B cell (primary cell): Measurements from ENCODE around the gene TRNP1. TPM values are rescaled to one million over a fixed set of nuclear protein-coding genes. Genes with fewer than 3 reads are reported as not detected.

Experiments used
- ATAC-seq: fragments of 200-7000 bp; cut with Tn5 transposase; one replicate; pipeline ENCODE4 v1.10.0; 2021; ENCODE audit warnings: low read depth, mild to moderate bottlenecking, moderate number of reproducible peaks, moderate library complexity
- CTCF ChIA-PET: fragments of 350-600 bp; sonication (Branson Sonifier 250); formaldehyde crosslinking; loops from one replicate; lab custom pipeline; 2021; ENCODE audit warnings: antibody characterized with exemption, inconsistent platforms; lab: Charles Lee
- POLR2A ChIA-PET: fragments of 350-600 bp; sonication (Branson Sonifier 250); formaldehyde crosslinking; loops from one replicate; lab custom pipeline; 2021; ENCODE audit warnings: antibody characterized with exemption; lab: Charles Lee
- DNase-seq: peaks from one replicate; pipeline ENCODE4 v3.0.0; 2013
- H2AFZ ChIP-seq: 2 replicates; pipeline ENCODE4 v1.6.1; 2012; ENCODE audit warnings: mild to moderate bottlenecking, low read depth, low read length; ENCODE audit not compliant: insufficient read depth, poor library complexity, severe bottlenecking
- H3K27ac ChIP-seq, 2 donors: 1 replicate in 1 of 2; 2 replicates in 1 of 2; pipeline ENCODE4 v1.5.1; 2012 to 2013; ENCODE audit warnings: low read length in 2 of 2, mild to moderate bottlenecking in 2 of 2, moderate library complexity in 1 of 2
- H3K27me3 ChIP-seq, 4 experiments: fragments of 200-600 bp in 1 of 4; sonication (generic) in 1 of 4; replicated peaks in 1 of 4; 1 replicate in 2 of 4; 2 replicates in 2 of 4; pipeline versions ENCODE4 v1.6.1 to v1.7.0; 2013 to 2016; ENCODE audit warnings: low read length in 3 of 4, mild to moderate bottlenecking in 2 of 4, mixed read lengths in 1 of 4, moderate library complexity in 1 of 4; ENCODE audit not compliant: insufficient read depth in 4 of 4, control insufficient read depth in 3 of 4; ENCODE audit errors: control extremely low read depth in 1 of 4
- H3K36me3 ChIP-seq, 2 experiments: replicated peaks in 1 of 2; 1 replicate in 1 of 2; 2 replicates in 1 of 2; pipeline versions ENCODE4 v1.6.1 to v1.7.1; 2013; ENCODE audit warnings: low read length in 1 of 2; ENCODE audit not compliant: insufficient read depth in 2 of 2, control insufficient read depth in 1 of 2; ENCODE audit errors: control extremely low read depth in 1 of 2, extremely low read depth in 1 of 2
- H3K4me1 ChIP-seq, 2 donors: fragments of 200-600 bp in 1 of 2; sonication (generic) in 1 of 2; 1 replicate in 1 of 2; 2 replicates in 1 of 2; pipeline versions ENCODE4 v1.5.1 to v1.6.1; 2013 to 2017; ENCODE audit warnings: low read length in 2 of 2; ENCODE audit not compliant: control insufficient read depth in 2 of 2, insufficient read depth in 2 of 2
- H3K4me2 ChIP-seq: replicated peaks from 2 replicates; pipeline ENCODE3; 2012; ENCODE audit warnings: mild to moderate bottlenecking, low read depth, low read length; ENCODE audit not compliant: poor library complexity, severe bottlenecking
- H3K4me3 ChIP-seq, 5 experiments: fragments of 200-600 bp in 1 of 5; sonication (generic) in 1 of 5; 1 replicate in 3 of 5; 2 replicates in 2 of 5; pipeline versions ENCODE4 v1.5.1 to v1.7.0; 2011 to 2016; ENCODE audit warnings: low read length in 4 of 5, mild to moderate bottlenecking in 4 of 5, low read depth in 2 of 5, control low read depth in 1 of 5, moderate library complexity in 1 of 5; ENCODE audit not compliant: insufficient read depth in 1 of 5; ENCODE audit errors: control extremely low read depth in 1 of 5, extremely low read depth in 1 of 5
- H3K79me2 ChIP-seq: fragments of 200-600 bp; sonication (generic); one replicate; pipeline ENCODE4 v1.6.0; 2016; ENCODE audit warnings: low read length; ENCODE audit not compliant: control insufficient read depth, insufficient read depth
- H3K9ac ChIP-seq: fragments of 200-600 bp; sonication (generic); 2 replicates; pipeline ENCODE4 v1.6.1; 2017; ENCODE audit warnings: mild to moderate bottlenecking, low read length, moderate library complexity
- H3K9me3 ChIP-seq, 3 donors: one replicate each; pipeline versions ENCODE4 v1.6.1 to v1.7.1; 2013; ENCODE audit warnings: low read length in 2 of 3; ENCODE audit not compliant: control insufficient read depth in 2 of 3, insufficient read depth in 1 of 3; ENCODE audit errors: control extremely low read depth in 1 of 3
- H4K20me1 ChIP-seq: 2 replicates; pipeline ENCODE4 v1.6.0; 2012; ENCODE audit warnings: mild to moderate bottlenecking, low read length; ENCODE audit not compliant: insufficient read depth, control insufficient read depth, poor library complexity, severe bottlenecking
- H3K27ac Mint-ChIP-seq: one replicate; pipeline ENCODE4 v1.8.0; 2021; ENCODE audit warnings: mixed read lengths
- H3K27me3 Mint-ChIP-seq: one replicate; pipeline ENCODE4 v1.8.0; 2021; ENCODE audit warnings: mixed read lengths
- H3K4me1 Mint-ChIP-seq: one replicate; pipeline ENCODE4 v1.8.0; 2021; ENCODE audit warnings: mixed read lengths
- H3K4me3 Mint-ChIP-seq: one replicate; pipeline ENCODE4 v1.8.0; 2021; ENCODE audit warnings: mixed read lengths
- H3K9me3 Mint-ChIP-seq: one replicate; pipeline ENCODE4 v1.8.0; 2022; ENCODE audit warnings: mixed read lengths; ENCODE audit not compliant: insufficient read depth
- CTCF ChIP-seq: fragments of 200-600 bp; IDR thresholded peaks from one replicate; pipeline ENCODE4 v1.8.0; 2022; ENCODE audit warnings: antibody characterized with exemption, mild to moderate bottlenecking
- EZH2 ChIP-seq: IDR thresholded peaks from 2 replicates; pipeline ENCODE4 v1.6.1; 2012; ENCODE audit warnings: borderline replicate concordance, low read depth, mild to moderate bottlenecking, moderate library complexity, low read length; ENCODE audit not compliant: insufficient read depth, poor library complexity, severe bottlenecking
- WGBS: methylation state at CpG from one replicate; pipeline ENCODE4 v1.1.5; 2013; ENCODE audit warnings: missing lambda C conversion rate; ENCODE audit not compliant: insufficient coverage; 5-methylcytosine and 5-hydroxymethylcytosine counted together
- intact Hi-C: fragments of 100-400 bp; cut with micrococcal nuclease; formaldehyde crosslinking; loops from one replicate; pipeline ENCODE4 v1.10.0; 2022
- polyA plus RNA-seq: library from polyadenylated mRNA; depleted of rRNA; stranded (reverse); fragments of >200 nt; gene quantifications from 2 replicates; pipeline ENCODE4 v1.2.3, GENCODE V29; 2012
- total RNA-seq, 2 donors: library from RNA; stranded (reverse); fragments of 120-200 nt in 1 of 2; gene quantifications; 1 replicate in 1 of 2; 2 replicates in 1 of 2; pipeline versions ENCODE4 v1.2.3 to v1.2.4, GENCODE V29; 2013 to 2022

The TRNP1 gene
- total and polyA plus RNA-seq, 2 donors (not counting 1 experiment from before 2014, with no cell fraction given), result 0.54 to 2.3 TPM

- no peak for TF ChIP-seq CTCF
- TF ChIP-seq EZH2, result no peak
- H3K27me3 ChIP-seq, result peaks cover 0 to 14% (median 9%) of the 10 kb centered on the region in 4 experiments
- no peaks in the 10 kb centered on the region for H4K20me1 ChIP-seq
- no peak for ATAC-seq
- H3K9ac ChIP-seq, result no peak overlapping the region
- H3K79me2 ChIP-seq, result no peaks in the 10 kb centered on the region
- Mint-ChIP-seq H3K4me3 (peak overlapping the region; percentile 16), H3K4me1 (peaks cover 26% of the 10 kb centered on the region), H3K9me3 (no peaks in the 10 kb centered on the region), H3K27me3 (peaks cover 12% of the 10 kb centered on the region), H3K27ac (peak overlapping the region; percentile 10)
- peak overlapping the region in 1 of 2 donors; percentile 25 for H3K27ac ChIP-seq
- no peak overlapping the region for H3K4me2 ChIP-seq
- intact Hi-C loops, result no loop called here
- no peak overlapping the region for H2AFZ ChIP-seq
- WGBS, result 93% methylated on average over 6 of the region's 8 CpGs
- no peaks in the 10 kb centered on the region for H3K9me3 ChIP-seq
- peaks cover 21 to 34% of the 10 kb centered on the region in 2 donors for H3K4me1 ChIP-seq
- POLR2A ChIA-PET, result interaction anchor here (0.6 kb wide), 1 partner anchor 280 kb away, joined by 3 read pairs; no protein-coding TSS in a partner anchor
- no peak overlapping the region for H3K4me3 ChIP-seq
- CTCF ChIA-PET, result interaction anchor here (0.7 to 1.2 kb wide), 3 partner anchors 10 to 110 kb away, joined by 3 read pairs; no protein-coding TSS in a partner anchor
- no peaks in the 10 kb centered on the region for H3K36me3 ChIP-seq
- DNase-seq, result no peak
Observed at GRCh38 chr1:27000817-27001460, 7.4 kb downstream of the TRNP1 start.
